Raji (cell line): ENCODE results near the gene PLCD3.

ENCODE experiments used
- POLR2A ChIP-seq: IDR thresholded peaks from 2 replicates; pipeline ENCODE4 v1.6.1; 2011; ENCODE audit warnings: low read depth, low read length, control low read depth; ENCODE audit not compliant: insufficient read depth

Gene PLCD3

DNA sequence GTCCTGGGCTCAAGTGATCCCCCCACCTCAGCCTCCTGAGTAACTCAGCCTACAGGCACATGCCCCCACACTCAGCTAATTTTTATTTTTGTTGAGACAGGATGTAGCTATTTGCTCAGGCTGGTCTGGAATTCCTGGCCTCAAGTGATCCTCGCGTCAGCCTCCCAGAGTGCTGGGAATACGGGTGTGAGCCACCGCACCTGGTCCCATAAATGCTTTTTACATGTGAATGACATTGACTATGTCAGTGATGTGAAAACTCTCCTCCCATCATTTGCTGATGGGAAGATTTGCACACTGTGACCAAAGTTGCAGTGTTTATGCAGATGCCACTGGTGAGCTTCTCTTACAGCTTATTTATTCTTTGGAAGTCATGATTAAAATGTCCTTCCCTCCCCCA is 15.0 kb downstream of the PLCD3 start:
- TF ChIP-seq POLR2A: no peak

DNA sequence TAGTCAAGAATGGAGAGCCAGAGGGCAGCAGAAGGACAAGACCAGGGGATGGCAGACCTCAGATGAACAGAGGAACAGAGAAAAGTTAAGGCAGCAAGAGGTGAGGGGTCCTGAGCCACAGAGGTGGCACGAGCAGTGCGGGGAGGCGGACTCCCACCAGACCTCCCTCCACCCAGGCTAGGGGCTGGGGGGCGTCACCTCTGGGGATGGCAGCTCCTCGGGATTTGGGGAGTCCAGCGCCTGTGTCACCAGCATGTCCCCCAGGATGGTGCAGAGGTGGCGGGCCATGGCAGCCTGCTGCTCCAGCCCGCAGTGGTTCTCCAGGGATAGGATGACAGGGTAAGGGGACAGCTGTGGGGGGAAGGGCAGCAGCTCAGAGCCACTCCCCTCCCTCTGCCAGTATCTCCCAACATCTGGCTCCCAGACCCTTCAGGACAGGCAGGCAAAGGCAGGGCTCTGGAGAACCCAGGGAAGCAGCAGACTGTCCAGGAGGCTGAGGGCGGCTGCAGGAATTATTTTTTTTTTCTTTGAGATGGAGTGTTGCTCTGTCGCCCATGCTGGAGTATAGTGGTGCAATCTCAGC is 15.8 kb downstream of the PLCD3 start:
- no peak for TF ChIP-seq POLR2A

DNA sequence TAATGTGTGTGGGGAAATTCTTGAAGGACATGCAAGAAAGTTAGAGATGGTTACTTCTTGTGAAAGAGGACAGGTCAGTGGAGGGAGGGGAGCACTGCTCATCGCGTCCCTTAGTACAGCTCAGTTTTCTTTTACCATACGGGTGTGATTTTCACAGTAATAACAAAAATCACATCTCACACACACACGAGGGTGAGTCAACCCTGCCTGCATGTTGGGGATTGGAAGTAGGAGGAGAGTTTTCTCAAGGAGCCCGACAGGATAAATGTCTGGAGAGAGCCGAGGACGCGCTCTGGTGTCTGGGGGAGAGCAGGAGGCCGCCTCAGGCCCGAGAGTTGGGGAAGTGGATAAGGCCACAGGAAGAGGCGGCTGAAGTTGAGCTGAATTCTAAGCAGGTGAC is 16.4 kb downstream of the PLCD3 start:
- no peak for TF ChIP-seq POLR2A

DNA sequence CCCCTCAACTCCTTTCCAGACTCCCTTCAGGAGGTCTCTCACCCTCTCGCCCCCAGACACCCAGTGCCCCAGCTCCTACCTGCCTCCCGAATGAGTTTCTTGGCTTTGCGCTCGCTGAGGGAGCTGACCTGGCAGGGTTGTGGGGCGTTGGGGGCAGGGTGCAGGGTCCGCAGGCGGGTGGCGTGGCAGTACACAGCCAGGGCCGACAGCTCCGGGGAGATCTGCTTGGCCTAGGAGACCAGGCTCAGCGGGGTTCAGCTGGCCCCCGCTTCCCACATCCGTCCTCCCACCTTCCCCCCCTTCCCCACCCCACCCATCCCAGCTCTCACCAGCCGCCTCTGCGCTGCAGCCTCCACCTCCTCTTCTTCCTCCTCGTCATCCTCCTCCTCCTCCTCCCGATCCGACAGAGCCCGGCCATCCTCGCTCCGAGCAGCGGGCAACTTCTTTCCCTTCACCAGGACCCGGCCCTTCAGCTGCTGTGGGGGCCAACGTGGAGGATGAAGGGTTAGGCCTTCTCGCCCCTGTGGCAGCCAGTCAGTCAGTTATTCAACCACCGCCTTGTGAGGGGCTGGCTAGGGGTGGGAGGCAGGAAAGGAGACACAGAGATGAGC is 17.2 kb downstream of the PLCD3 start:
- no peak for TF ChIP-seq POLR2A

DNA sequence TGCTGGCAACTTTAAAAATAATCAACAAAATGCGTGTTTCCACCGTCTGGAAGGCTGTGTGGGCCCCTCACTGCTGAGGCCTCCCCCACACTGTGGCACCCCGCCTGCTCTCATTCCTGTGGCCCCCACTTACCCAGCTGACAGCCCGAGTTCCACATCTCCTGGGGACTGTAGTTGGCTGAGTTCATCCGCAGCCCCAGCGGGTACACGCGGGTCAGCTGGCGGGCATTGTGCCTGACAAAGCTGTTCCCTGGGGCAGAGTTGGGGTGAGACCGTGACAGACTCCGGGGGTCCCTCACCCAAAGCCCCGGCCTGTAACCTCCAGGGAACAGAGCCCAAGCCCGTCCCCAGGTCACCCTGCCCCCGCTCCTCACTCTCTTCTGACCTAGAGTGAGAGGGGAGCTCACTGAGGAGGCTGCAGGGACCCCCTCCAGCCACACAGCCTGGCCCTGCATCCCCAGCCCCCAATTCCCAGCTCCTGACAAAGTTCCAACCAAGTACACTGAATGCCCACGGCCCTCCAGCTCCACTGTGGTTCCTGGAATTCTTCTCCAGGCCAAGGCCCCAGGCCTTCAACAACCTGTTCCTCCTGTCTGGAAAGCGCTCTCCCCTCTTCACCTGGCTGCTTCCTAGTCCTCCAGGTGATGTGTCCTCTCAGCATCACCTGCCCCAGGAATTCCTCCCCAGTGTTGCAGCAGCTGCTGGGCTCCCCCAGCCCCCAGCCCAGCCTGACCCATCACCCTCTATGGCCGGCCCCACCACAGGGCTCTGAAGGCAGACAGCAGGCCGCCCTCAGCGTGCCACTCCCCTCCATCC is 18.0 kb downstream of the PLCD3 start:
- TF ChIP-seq POLR2A: no peak

DNA sequence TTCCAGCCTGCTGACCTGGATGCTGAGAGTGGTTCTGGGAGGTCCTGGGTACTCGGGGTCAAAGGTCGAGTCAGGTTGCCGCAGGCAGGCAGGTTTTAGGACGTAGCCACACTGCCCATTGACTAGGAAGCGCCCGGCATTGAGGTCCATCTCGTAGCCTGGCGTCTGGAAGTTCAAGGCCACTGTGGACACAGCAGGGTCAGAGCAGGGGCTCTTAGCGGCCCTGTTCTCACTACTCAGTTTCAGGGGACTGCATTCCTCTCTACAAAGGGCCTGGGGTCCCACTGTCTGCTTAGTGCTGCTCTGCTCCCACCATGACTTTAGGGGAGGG is 18.9 kb downstream of the PLCD3 start:
- no peak for TF ChIP-seq POLR2A

DNA sequence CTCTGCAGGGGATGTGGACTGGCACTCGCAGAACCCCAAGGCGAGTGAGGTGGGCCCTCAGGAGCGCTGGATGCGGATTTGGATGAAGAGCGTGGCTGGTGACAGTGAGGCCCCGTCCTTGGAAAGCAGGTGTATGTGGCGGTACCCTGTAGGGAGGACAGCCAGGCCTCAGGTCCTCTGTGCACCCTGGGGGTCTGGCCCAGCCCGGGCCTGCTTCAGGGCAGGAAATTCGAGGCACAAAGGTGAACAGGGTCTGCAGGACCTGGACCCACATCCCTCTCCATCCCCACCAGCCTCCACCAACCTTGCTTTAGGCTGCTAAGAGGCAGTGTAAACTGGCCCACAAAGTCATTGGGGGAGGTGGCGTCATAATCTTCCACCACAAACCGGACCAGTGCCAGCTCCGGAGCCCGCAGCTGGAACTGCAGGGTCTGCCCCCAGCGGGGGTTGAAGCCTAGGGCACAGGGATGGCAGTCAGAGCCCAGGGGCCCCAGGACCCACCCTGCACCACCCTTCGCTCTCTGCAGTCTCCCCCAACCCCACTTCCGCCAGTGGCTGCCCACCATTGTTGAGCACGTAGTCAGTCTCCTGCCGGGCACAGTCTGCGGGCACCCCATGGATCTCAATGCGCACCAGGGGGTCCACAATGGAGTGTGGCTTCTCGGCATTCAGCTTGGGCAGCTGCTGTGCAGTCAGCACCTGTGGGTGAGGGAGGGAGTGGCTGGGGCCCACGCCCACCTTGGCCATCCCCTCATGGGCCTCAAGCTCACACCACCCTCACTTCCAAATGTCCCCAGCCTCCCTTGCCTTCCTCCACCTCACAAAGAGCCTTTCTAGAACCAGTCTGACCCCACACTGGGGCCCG is 19.5 kb downstream of the PLCD3 start:
- TF ChIP-seq POLR2A: no peak

DNA sequence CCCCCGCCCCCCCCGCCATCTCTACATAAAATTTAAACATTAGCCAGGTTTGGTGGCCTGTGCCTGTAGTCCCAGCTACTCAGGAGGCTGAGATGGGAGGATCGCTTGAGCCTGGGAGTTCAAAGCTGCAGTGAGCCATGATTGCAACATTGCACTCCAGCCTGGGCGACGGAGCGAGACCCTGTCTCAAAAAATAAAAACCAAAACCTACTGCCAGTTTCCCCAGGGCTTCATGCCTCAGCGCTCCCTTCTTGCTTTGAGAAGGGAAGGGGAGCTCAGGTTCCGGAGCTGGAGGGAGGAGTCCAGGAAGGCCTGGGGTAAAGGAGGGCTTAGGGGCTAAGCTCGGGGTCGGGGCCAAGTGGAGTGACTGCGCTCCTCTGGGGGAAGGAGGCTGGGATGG is 20.5 kb downstream of the PLCD3 start:
- TF ChIP-seq POLR2A: no peak

DNA sequence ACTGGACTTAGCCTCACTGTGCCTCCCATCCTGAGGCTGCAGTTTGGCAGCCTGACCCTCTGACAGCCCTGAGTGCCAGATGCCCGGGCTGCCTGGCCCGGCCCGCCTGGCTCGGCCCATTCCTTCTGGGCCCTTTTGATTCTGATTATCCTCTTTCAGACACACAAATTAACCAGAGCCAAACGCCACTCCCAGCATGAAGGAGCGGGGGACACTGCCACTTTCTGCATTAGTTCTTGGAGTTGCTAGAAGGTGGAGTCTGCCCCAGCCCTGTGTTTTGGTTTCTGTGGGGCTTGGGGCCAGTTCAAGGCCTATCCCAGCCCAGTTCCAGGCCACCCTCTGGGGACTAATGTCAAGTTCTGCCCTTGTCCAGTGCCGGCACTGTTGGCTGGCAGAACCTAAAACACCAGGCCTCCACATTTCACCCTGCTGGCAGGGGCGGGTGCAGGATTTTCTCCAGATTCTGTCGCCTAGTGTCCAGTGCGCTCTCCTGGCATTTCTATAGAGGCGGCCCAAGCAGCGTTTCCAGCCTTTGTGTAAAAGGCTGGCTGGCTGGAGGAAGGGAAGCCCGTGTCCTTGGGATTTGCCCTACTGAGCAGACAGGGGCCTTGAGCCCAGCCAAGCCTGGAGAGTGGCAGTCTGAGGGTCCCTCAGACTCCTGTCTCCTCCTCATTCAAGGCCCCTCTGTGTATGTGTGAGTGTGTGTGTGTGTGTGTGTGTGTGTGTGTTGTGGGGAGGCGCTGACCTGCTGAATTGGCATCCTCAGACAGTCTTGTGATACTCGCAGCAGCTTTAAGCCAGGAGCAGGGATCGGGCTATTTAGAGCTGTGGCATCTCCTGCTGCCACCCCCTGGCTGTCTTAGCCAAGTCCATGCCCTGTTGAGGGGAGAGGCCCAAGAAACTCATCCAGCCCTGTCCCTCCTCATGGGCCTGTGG is 21.4 kb downstream of the PLCD3 start:
- TF ChIP-seq POLR2A: no peak

DNA sequence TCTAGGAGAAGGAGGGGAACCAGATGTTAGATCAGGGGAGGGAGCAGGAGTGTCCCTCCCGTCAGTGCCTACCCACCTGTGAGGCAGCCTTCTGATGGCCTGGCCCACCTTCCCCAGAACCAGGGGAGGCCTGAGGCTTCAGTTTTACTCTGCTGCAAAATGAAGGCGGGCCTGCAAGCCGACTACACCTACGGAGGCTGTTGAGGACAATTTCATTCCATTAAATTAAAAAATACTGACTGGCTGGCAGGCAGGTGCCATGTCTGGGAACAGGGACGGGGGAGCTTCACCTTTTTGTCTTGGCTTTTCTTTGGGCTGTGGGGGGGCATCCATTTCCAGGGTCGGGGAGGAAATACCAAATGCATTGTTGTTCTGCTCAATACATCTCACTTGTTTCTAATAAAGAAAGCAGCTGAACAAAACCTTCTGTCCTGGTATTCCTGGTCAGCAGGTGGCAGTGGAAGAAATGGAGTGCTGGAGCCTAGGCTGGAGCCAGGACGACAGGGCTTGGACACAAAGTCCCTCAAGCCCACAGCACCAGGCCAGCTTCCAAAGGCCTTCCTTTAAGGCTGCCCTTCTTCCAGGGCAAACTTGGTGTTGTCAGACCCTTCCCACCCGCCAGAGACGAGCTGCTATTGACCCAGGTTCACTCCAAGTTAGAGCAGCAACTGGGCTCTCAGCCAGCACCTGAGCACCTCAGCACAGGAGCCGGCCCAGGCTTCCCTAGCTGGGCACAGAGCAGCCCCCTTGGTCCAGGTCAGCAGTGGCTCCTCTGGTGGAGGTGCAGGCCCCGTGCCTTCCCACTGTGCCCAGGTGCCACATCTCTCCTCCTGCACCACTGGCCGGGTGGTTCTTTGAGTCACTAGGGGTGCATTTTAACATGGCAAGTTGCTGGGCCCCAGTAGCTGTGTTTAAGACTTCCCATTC is 23.5 kb downstream of the PLCD3 start:
- TF ChIP-seq POLR2A: no peak

DNA sequence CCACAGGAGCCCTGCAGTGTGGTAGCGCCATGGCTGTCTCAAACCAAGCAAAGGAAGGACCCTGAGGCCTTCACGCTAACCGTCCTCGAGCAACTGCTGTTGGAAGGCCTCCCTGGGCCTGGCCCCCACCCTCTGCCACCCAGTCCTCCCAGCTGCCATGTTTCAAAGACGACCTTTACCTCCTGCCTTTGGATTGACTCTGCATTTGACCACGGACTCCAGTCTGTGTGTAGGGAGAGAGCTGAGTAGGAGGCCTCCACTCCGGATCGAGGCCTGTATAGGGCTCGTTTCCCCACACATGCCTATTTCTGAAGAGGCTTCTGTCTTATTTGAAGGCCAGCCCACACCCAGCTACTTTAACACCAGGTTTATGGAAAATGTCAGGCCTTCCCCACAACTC is 24.3 kb downstream of the PLCD3 start:
- no peak for TF ChIP-seq POLR2A

DNA sequence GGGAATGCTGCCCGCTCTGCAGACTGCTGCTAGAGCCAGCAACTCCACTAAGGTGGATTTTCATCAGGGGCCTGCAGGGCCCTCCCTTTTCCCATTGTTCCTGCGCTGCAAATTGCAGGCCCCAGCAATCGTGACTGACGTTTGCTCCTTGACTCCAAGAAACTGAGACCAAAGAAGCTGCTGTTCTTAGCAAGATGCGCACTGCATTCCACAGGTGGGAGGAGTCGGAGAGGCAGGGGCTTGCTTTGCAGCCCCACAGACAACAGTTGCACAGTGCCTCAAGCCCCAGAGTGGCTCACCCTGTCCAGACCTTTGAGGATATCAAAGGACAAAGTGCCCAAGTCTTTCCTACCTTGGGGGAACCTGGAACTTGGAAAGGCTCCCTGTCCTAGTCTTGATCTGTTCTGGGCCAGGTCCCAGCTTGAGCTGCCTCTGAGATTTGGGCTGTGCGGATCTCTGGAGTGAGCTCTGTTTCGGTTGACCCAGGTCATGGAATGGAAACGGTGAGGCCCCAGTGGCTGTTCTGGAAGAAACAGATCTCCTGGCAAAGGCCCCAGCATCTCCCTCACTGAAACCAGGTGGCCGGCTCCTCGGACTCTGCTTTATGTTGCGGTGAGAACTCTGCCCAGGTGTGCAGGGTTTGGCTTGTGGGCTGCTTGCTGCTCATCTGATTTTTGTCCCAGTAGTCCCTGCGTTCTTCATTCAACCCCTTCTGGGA is 24.9 kb downstream of the PLCD3 start:
- TF ChIP-seq POLR2A: no peak

DNA sequence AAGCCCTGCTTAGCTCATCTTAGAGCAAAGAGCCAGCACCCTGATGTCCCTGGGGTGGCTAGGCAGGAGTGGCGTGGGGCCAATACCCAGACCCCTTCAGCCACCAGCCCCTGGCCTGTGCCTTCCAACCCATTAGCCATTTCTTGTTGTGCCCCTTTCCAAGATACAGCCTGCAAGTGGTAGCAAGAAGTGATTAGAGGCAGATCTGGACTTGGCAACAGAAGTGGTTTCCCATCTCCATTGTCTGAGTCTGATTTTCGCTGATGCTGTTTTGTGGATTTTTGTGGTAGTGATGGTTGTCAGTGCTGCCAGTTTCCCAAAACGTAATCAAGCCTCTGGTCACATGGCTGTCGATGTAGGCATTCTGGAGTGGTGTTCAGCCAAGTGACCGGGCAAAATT is 25.7 kb downstream of the PLCD3 start:
- no peak for TF ChIP-seq POLR2A
